NCI-H2081 (cell line): ENCODE data around the gene MAP3K5.

Experiments used
- DNase-seq, 2 experiments: peaks; one replicate each; lab custom pipeline; 2025; lab: John Stamatoyannopoulos, UW

Gene MAP3K5

GRCh38 chr6:136644597-136644952 is 147.7 kb downstream of the MAP3K5 start:
- no peak for DNase-seq

- peak; percentile 79 to 81 for DNase-seq
Measured at GRCh38 chr6:136643850-136644596, 148.3 kb downstream of the MAP3K5 start.

GRCh38 chr6:136641873-136642465 is 150.3 kb downstream of the MAP3K5 start:
- no peak for DNase-seq

- no peak for DNase-seq
Measured at GRCh38 chr6:136641166-136641565, 151.1 kb downstream of the MAP3K5 start.

GRCh38 chr6:136640132-136640915 is 152.0 kb downstream of the MAP3K5 start:
- DNase-seq: no peak

GRCh38 chr6:136639702-136640101 is 152.6 kb downstream of the MAP3K5 start:
- no peak for DNase-seq

GRCh38 chr6:136635615-136636014 is 156.7 kb downstream of the MAP3K5 start:
- no peak for DNase-seq

- DNase-seq: no peak
Measured at GRCh38 chr6:136633355-136633754, 158.9 kb downstream of the MAP3K5 start.

GRCh38 chr6:136628996-136629395 is 163.3 kb downstream of the MAP3K5 start:
- no peak for DNase-seq

GRCh38 chr6:136627191-136627590 is 165.1 kb downstream of the MAP3K5 start:
- no peak for DNase-seq

GRCh38 chr6:136625293-136625692 is 167.0 kb downstream of the MAP3K5 start:
- no peak for DNase-seq

- no peak for DNase-seq
Measured at GRCh38 chr6:136624347-136624746, 167.9 kb downstream of the MAP3K5 start.

GRCh38 chr6:136618086-136618485 is 174.2 kb downstream of the MAP3K5 start:
- DNase-seq: peak in 1 of 2 experiments; percentile 37

- no peak for DNase-seq
Measured at GRCh38 chr6:136616527-136616926, 175.8 kb downstream of the MAP3K5 start.

- no peak for DNase-seq
Measured at GRCh38 chr6:136614994-136615393, 177.3 kb downstream of the MAP3K5 start.

GRCh38 chr6:136614350-136614749 is 177.9 kb downstream of the MAP3K5 start:
- DNase-seq: no peak

GRCh38 chr6:136613477-136613876 is 178.8 kb downstream of the MAP3K5 start:
- no peak for DNase-seq

- no peak for DNase-seq
Measured at GRCh38 chr6:136612666-136613389, 179.4 kb downstream of the MAP3K5 start.

GRCh38 chr6:136611746-136612145 is 180.5 kb downstream of the MAP3K5 start:
- DNase-seq: no peak

GRCh38 chr6:136611133-136611532 is 181.1 kb downstream of the MAP3K5 start:
- no peak for DNase-seq

GRCh38 chr6:136609873-136610706 is 182.2 kb downstream of the MAP3K5 start:
- DNase-seq: peak; percentile 29 to 40
